WTC11 (cell line): ENCODE results near the gene TPTE2. TPM values are rescaled to one million over a fixed set of nuclear protein-coding genes. Genes with fewer than 3 reads are reported as not detected.

Source experiments
- ATAC-seq: fragments of 200-7000 bp; cut with Tn5 transposase; 2 replicates; pipeline ENCODE4 v1.10.0; 2021; ENCODE audit warnings: mild to moderate bottlenecking, moderate library complexity
- CTCF ChIA-PET: fragments of 300-600 bp; sonication (Branson Sonifier 250); formaldehyde crosslinking; loops from one replicate; lab custom pipeline; 2021; ENCODE audit warnings: antibody characterized with exemption; lab: Charles Lee
- POLR2A ChIA-PET: fragments of 350-600 bp; sonication (Branson Sonifier 250); formaldehyde crosslinking; loops from one replicate; lab custom pipeline; 2021; ENCODE audit warnings: antibody characterized with exemption; lab: Charles Lee
- DNase-seq: peaks from one replicate; pipeline ENCODE4 v3.0.0; 2021; ENCODE audit warnings: low spot score
- H3K27ac Mint-ChIP-seq: 2 replicates; pipeline ENCODE4 v1.8.0; 2021; ENCODE audit warnings: mixed read lengths
- H3K27me3 Mint-ChIP-seq: 2 replicates; pipeline ENCODE4 v1.8.0; 2021; ENCODE audit warnings: low read depth, mild to moderate bottlenecking, moderate library complexity, mixed read lengths
- H3K36me3 Mint-ChIP-seq: 2 replicates; pipeline ENCODE4 v1.8.0; 2021; ENCODE audit warnings: mixed read lengths
- H3K4me1 Mint-ChIP-seq: 2 replicates; pipeline ENCODE4 v1.8.0; 2022; ENCODE audit warnings: mixed read lengths
- H3K4me3 Mint-ChIP-seq: 2 replicates; pipeline ENCODE4 v1.8.0; 2021; ENCODE audit warnings: mild to moderate bottlenecking, moderate library complexity, mixed read lengths
- H3K9me3 Mint-ChIP-seq: 2 replicates; pipeline ENCODE4 v1.8.0; 2021; ENCODE audit warnings: mixed read lengths
- CREB1 ChIP-seq: sonication (generic); formaldehyde crosslinking; IDR thresholded peaks from 2 replicates; pipeline ENCODE4 v1.8.0; 2023; ENCODE audit warnings: mild to moderate bottlenecking, missing genetic modification reagents
- E2F5 ChIP-seq: sonication (generic); formaldehyde crosslinking; IDR thresholded peaks from 2 replicates; pipeline ENCODE4 v1.8.1; 2022; ENCODE audit warnings: mild to moderate bottlenecking, moderate library complexity, missing genetic modification reagents
- ELF4 ChIP-seq: sonication (generic); formaldehyde crosslinking; IDR thresholded peaks from 2 replicates; pipeline ENCODE4 v1.8.1; 2022; ENCODE audit warnings: low read depth, mild to moderate bottlenecking, moderate library complexity, missing genetic modification reagents
- EMX1 ChIP-seq: fragments of 250-450 bp; sonication (Bioruptor Pico); IDR thresholded peaks from 2 replicates; pipeline ENCODE4 v1.8.0; 2021; ENCODE audit warnings: mild to moderate bottlenecking
- ESRRA ChIP-seq: sonication (generic); formaldehyde crosslinking; IDR thresholded peaks from 2 replicates; pipeline ENCODE4 v1.8.1; 2022; ENCODE audit warnings: mild to moderate bottlenecking, missing genetic modification reagents, borderline replicate concordance
- GTF2I ChIP-seq: fragments of 250-450 bp; sonication (Bioruptor Pico); conservative IDR thresholded peaks from 2 replicates; pipeline ENCODE4 v1.4.0; 2021; ENCODE audit warnings: mild to moderate bottlenecking
- HMGXB4 ChIP-seq: sonication (generic); formaldehyde crosslinking; IDR thresholded peaks from 2 replicates; pipeline ENCODE4 v1.8.1; 2023; ENCODE audit warnings: mild to moderate bottlenecking, moderate library complexity, missing genetic modification reagents
- JUN ChIP-seq: sonication (generic); formaldehyde crosslinking; IDR thresholded peaks from 2 replicates; pipeline ENCODE4 v1.8.0; 2023; ENCODE audit warnings: mild to moderate bottlenecking, missing genetic modification reagents
- NFATC4 ChIP-seq: fragments of 250-450 bp; sonication (Bioruptor Pico); IDR thresholded peaks from 2 replicates; pipeline ENCODE4 v1.9.0; 2021; ENCODE audit warnings: mild to moderate bottlenecking
- NFYB ChIP-seq: sonication (generic); formaldehyde crosslinking; conservative IDR thresholded peaks from 2 replicates; pipeline ENCODE4 v1.8.0; 2022; ENCODE audit warnings: low read depth, missing genetic modification reagents
- OVOL2 ChIP-seq: fragments of 250-450 bp; sonication (Bioruptor Pico); IDR thresholded peaks from 2 replicates; pipeline ENCODE4 v1.9.0; 2021; ENCODE audit warnings: mild to moderate bottlenecking, borderline replicate concordance
- PRRX2 ChIP-seq: fragments of 250-450 bp; sonication (Bioruptor Pico); IDR thresholded peaks from 2 replicates; pipeline ENCODE4 v1.8.0; 2021; ENCODE audit warnings: mild to moderate bottlenecking
- RELA ChIP-seq: sonication (generic); formaldehyde crosslinking; IDR thresholded peaks from 2 replicates; pipeline ENCODE4 v1.8.1; 2022; ENCODE audit warnings: missing genetic modification reagents, mild to moderate bottlenecking, borderline replicate concordance
- RORB ChIP-seq: fragments of 250-450 bp; sonication (Bioruptor Pico); IDR thresholded peaks from 2 replicates; pipeline ENCODE4 v1.9.0; 2021; ENCODE audit warnings: mild to moderate bottlenecking
- SMAD4 ChIP-seq: sonication (generic); formaldehyde crosslinking; IDR thresholded peaks from 2 replicates; pipeline ENCODE4 v1.8.0; 2022; ENCODE audit warnings: mild to moderate bottlenecking, missing genetic modification reagents
- SP1 ChIP-seq: sonication (generic); formaldehyde crosslinking; conservative IDR thresholded peaks from 2 replicates; pipeline ENCODE4 v1.8.1; 2022; ENCODE audit warnings: missing genetic modification reagents
- TEAD4 ChIP-seq: sonication (generic); formaldehyde crosslinking; IDR thresholded peaks from 2 replicates; pipeline ENCODE4 v1.8.0; 2022; ENCODE audit warnings: mild to moderate bottlenecking, missing genetic modification reagents
- TP53 ChIP-seq: sonication (generic); formaldehyde crosslinking; IDR thresholded peaks from 2 replicates; pipeline ENCODE4 v1.8.1; 2023; ENCODE audit warnings: mild to moderate bottlenecking, missing genetic modification reagents
- ZMAT4 ChIP-seq: fragments of 250-450 bp; sonication (Bioruptor Pico); IDR thresholded peaks from 2 replicates; pipeline ENCODE4 v1.9.0; 2021; ENCODE audit warnings: mild to moderate bottlenecking
- ZNF121 ChIP-seq: sonication (generic); formaldehyde crosslinking; IDR thresholded peaks from 2 replicates; pipeline ENCODE4 v1.8.0; 2023; ENCODE audit warnings: missing genetic modification reagents
- ZNF219 ChIP-seq: sonication (generic); formaldehyde crosslinking; IDR thresholded peaks from 2 replicates; pipeline ENCODE4 v1.8.0; 2023; ENCODE audit warnings: missing genetic modification reagents, mild to moderate bottlenecking, borderline replicate concordance
- ZNF263 ChIP-seq: sonication (generic); formaldehyde crosslinking; IDR thresholded peaks from 2 replicates; pipeline ENCODE4 v1.8.1; 2022; ENCODE audit warnings: low read depth, mild to moderate bottlenecking, moderate library complexity, missing genetic modification reagents
- ZNF423 ChIP-seq: fragments of 250-450 bp; sonication (Bioruptor Pico); IDR thresholded peaks from 2 replicates; pipeline ENCODE4 v2.1.2; 2022; ENCODE audit warnings: mild to moderate bottlenecking, moderate library complexity
- total RNA-seq: library from RNA; stranded (reverse); gene quantifications from 3 replicates; pipeline ENCODE4 v1.2.3, GENCODE V29; 2021
- TF ChIP-seq, protein P1 (sequence below): sonication (generic); formaldehyde crosslinking; IDR thresholded peaks from 2 replicates; pipeline ENCODE4 v1.8.1; 2022; ENCODE audit warnings: missing genetic modification reagents, borderline replicate concordance
- TF ChIP-seq, protein P2 (sequence below): sonication (generic); formaldehyde crosslinking; IDR thresholded peaks from 2 replicates; pipeline ENCODE4 v1.8.1; 2022; ENCODE audit warnings: low read depth, missing genetic modification reagents, borderline replicate concordance
- TF ChIP-seq, protein P3 (sequence below): sonication (generic); formaldehyde crosslinking; IDR thresholded peaks from 2 replicates; pipeline ENCODE4 v1.8.1; 2022; ENCODE audit warnings: mild to moderate bottlenecking, missing genetic modification reagents, moderate library complexity, borderline replicate concordance

The TPTE2 gene
- total RNA-seq, 1 experiment from 2014 or later = not detected

GRCh38 chr13:19596086-19596485 lies 34.8 kb upstream of the TPTE2 start:
- H3K27me3 Mint-ChIP-seq = peaks cover 27% of the 10 kb centered on the region
- POLR2A ChIA-PET = no interaction called here
- H3K27ac Mint-ChIP-seq = no peak overlapping the region
- H3K9me3 Mint-ChIP-seq = peaks cover 62% of the 10 kb centered on the region
- no peaks in the 10 kb centered on the region for H3K4me1 Mint-ChIP-seq
- DNase-seq = no peak
- CTCF ChIA-PET = no interaction called here
- peaks cover 38% of the 10 kb centered on the region for H3K36me3 Mint-ChIP-seq
- TF ChIP-seq, protein P1, sequence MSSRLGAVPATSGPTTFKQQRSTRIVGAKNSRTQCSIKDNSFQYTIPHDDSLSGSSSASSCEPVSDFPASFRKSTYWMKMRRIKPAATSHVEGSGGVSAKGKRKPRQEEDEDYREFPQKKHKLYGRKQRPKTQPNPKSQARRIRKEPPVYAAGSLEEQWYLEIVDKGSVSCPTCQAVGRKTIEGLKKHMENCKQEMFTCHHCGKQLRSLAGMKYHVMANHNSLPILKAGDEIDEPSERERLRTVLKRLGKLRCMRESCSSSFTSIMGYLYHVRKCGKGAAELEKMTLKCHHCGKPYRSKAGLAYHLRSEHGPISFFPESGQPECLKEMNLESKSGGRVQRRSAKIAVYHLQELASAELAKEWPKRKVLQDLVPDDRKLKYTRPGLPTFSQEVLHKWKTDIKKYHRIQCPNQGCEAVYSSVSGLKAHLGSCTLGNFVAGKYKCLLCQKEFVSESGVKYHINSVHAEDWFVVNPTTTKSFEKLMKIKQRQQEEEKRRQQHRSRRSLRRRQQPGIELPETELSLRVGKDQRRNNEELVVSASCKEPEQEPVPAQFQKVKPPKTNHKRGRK = no peak
- TF ChIP-seq, protein P2, sequence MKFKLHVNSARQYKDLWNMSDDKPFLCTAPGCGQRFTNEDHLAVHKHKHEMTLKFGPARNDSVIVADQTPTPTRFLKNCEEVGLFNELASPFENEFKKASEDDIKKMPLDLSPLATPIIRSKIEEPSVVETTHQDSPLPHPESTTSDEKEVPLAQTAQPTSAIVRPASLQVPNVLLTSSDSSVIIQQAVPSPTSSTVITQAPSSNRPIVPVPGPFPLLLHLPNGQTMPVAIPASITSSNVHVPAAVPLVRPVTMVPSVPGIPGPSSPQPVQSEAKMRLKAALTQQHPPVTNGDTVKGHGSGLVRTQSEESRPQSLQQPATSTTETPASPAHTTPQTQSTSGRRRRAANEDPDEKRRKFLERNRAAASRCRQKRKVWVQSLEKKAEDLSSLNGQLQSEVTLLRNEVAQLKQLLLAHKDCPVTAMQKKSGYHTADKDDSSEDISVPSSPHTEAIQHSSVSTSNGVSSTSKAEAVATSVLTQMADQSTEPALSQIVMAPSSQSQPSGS (CRISPR knock-in tag) = no peak
- TF ChIP-seq E2F5 (CRISPR knock-in tag) = no peak
- TF ChIP-seq TP53 (CRISPR knock-in tag) = no peak
- TF ChIP-seq ZNF219 = no peak
- TF ChIP-seq ESRRA (CRISPR knock-in tag) = no peak
- TF ChIP-seq ELF4 (CRISPR knock-in tag) = no peak
- TF ChIP-seq ZNF121 = no peak
- TF ChIP-seq, all 79 proteins: peak for 0
- ATAC-seq = no peak
- H3K4me3 Mint-ChIP-seq = no peak overlapping the region

DNA sequence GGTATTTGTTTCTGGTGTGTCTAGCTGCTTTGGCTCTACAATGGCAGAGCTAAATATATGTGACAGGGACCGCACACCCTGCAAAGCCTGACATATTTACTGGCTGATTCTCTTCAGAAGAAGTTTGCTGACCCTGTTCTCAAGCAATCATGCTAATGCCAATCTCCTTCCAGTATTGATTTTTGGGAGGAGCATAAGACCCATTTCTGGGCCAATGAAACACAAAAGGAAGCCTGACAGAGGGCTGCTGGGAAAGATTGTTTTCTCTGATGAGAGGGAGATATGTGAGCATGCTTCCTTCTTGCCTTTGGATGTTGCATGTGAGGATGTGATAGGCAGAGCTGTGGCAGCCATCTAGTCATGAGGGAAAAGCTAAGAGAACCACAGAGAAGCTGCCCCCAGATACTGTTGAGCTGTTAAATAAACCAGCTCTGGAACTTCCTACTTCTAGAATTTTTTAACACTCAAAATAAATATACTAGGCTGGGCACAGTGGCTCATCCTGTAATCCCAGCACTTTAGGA lies 31.4 kb upstream of the TPTE2 start:
- ChIA-PET CTCF (interaction anchor here (0.7 kb wide), 1 partner anchor 416 kb away, joined by 3 read pairs; no protein-coding TSS in a partner anchor), POLR2A (no interaction called here)
- Mint-ChIP-seq H3K4me3 (no peak overlapping the region), H3K27me3 (peaks cover 11% of the 10 kb centered on the region), H3K27ac (no peak overlapping the region)
- no peak for DNase-seq
- TF ChIP-seq JUN (CRISPR knock-in tag) (no peak), PRRX2 (no peak), RORB (CRISPR knock-in tag) (no peak), ESRRA (CRISPR knock-in tag) (no peak), ZNF423 (CRISPR knock-in tag) (no peak), NFATC4 (CRISPR knock-in tag) (no peak), EMX1 (CRISPR knock-in tag) (no peak), ZNF263 (CRISPR knock-in tag) (no peak), SMAD4 (CRISPR knock-in tag) (no peak), TEAD4 (CRISPR knock-in tag) (no peak)
- TF ChIP-seq, all 79 proteins: peak for 0
- H3K36me3 Mint-ChIP-seq = peaks cover 32% of the 10 kb centered on the region
- ATAC-seq = no peak
- peaks cover 72% of the 10 kb centered on the region for H3K9me3 Mint-ChIP-seq
- H3K4me1 Mint-ChIP-seq = no peaks in the 10 kb centered on the region

DNA sequence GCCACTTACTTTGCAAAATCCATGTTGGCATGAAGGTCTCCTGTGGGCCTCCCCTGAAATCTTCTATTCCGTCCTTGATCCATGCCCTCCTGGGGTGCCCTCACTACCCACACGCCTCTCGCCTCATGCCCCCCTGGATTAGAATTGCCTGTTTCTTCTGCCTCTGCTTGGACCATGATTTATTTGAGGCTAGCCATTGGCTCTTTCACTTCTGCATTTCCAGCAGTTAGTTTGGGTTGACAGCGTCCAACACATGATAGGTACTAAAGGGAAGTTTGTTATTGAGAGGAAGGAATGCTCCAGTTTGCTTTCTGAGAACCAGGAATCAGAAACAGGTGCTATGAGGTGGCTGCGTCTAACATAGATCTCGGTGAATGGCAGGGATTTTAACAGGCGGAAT lies 30.5 kb upstream of the TPTE2 start:
- ATAC-seq (no peak), DNase-seq (no peak)
- POLR2A ChIA-PET = no interaction called here
- Mint-ChIP-seq H3K36me3 (peaks cover 30% of the 10 kb centered on the region), H3K27me3 (peaks cover 10% of the 10 kb centered on the region), H3K9me3 (peaks cover 74% of the 10 kb centered on the region), H3K4me1 (no peaks in the 10 kb centered on the region), H3K4me3 (no peak overlapping the region), H3K27ac (no peak overlapping the region)
- CTCF ChIA-PET = no interaction called here
- TF ChIP-seq GTF2I (CRISPR knock-in tag) (no peak), CREB1 (CRISPR knock-in tag) (no peak), SP1 (CRISPR knock-in tag) (no peak), ZMAT4 (CRISPR knock-in tag) (no peak), RELA (CRISPR knock-in tag) (no peak), HMGXB4 (no peak), OVOL2 (no peak), NFYB (CRISPR knock-in tag) (no peak)
- TF ChIP-seq, protein P2 (CRISPR knock-in tag) = no peak
- TF ChIP-seq, protein P3, sequence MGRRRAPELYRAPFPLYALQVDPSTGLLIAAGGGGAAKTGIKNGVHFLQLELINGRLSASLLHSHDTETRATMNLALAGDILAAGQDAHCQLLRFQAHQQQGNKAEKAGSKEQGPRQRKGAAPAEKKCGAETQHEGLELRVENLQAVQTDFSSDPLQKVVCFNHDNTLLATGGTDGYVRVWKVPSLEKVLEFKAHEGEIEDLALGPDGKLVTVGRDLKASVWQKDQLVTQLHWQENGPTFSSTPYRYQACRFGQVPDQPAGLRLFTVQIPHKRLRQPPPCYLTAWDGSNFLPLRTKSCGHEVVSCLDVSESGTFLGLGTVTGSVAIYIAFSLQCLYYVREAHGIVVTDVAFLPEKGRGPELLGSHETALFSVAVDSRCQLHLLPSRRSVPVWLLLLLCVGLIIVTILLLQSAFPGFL (CRISPR knock-in tag) = no peak
